GM18526 (cell line): Measurements from ENCODE around the gene TBC1D16.

Source experiments
- POLR2A ChIP-seq: IDR thresholded peaks from 3 replicates; pipeline ENCODE4 v1.6.1; 2011; ENCODE audit not compliant: insufficient read length; ENCODE audit errors: extremely low read depth

TBC1D16 gene

DNA sequence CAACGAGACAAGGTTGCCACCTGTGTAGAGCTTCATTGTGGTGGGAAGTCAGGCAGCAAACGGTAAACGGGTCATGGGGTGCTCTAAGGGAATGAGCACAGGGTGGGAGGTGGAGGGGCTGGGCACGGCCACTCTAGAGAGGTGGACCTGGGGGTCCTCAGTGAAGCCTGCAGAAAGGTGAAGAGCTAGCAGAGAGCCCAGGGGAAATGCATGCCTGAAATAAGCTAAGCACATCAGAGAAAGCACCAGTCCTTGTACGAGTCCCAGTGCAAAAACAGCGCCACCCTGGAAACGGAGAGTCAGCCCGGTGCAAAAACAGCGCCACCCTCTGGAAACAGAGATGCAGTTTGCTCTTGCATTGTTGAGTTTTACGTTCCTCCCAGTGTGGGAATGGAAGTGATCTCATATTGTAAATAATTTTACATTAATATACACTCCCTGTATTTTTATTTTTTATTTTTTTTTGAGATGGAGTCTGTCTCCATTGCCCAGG is 65.0 kb downstream of the TBC1D16 start:
- TF ChIP-seq POLR2A, result no peak

DNA sequence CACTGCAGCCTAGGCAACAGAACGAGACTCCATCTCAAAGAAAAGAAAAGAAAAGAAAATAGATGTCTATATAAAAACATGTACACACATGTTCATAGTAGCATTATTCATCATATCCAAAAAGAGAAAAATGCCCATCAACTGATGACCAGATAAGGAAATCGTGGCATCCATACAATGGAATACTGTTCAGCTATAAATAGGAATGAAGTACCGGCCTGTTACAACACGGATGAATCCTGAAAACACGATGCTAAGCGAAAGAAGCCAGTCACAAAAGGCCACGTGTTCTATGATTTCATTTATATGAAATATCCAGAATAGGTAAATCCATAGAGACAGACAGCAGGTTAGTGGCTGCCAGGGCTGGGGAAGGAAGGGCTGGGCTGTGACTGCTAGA is 65.8 kb downstream of the TBC1D16 start:
- no peak for TF ChIP-seq POLR2A

- TF ChIP-seq POLR2A, result no peak
Measured at GRCh38 chr17:79968116-79968515, 67.6 kb downstream of the TBC1D16 start.

GRCh38 chr17:79966681-79967080 is 69.0 kb downstream of the TBC1D16 start:
- no peak for TF ChIP-seq POLR2A

DNA sequence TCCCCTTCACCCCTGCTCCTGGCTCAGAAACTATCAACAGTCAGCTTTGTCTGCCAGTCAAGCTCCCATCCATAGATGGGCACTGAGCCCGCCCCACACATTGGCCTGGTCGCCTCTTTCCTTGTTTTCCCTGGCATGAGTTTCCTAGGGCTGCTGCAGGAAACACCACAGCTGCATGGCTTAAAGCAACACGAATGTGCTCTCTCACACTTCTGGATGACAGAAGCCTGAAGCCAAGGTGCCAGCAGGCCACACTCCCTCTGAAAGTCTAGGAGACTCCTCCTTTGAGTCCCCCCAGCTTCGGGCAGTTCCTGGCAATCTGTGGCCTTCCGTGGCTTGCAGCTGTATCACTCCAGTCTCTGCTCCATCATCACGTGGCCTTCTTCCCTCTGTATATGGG is 69.9 kb downstream of the TBC1D16 start:
- no peak for TF ChIP-seq POLR2A

DNA sequence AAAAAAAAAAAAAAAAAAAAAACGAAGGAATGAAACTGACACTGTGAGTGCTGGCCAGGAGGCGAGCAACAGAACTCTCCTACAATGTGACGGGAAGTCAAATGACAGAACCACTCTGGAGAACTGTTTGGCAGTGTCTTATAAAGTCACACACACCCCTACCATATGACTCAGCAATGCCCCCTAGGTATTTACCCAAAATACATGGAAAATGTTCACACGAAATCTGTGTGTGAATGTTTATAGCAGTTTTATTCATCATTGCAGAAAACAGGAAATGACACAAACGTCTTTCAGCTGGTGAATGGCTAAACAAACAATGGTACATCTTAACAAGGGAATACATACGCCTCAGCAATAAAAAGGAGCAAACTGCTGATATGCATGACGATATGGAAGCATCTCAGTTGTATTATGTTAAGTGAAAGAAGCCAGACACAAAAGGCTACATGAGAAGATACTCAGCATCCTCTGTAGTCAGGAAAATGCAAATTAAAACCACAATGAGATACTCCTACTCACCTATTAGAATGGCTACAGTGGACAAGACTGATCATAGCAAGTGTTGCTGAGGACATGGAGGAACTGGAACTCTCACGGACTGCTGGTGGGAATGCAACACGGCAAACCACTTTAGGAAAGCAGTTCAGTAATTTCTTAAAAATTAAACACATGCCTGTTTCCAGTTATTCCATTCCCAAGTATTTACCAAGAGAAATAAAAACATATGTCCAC is 74.7 kb downstream of the TBC1D16 start:
- TF ChIP-seq POLR2A, result no peak

- no peak for TF ChIP-seq POLR2A
Measured at GRCh38 chr17:79959042-79959441, 76.6 kb downstream of the TBC1D16 start.

GRCh38 chr17:79956853-79957252 is 78.8 kb downstream of the TBC1D16 start:
- TF ChIP-seq POLR2A, result no peak

DNA sequence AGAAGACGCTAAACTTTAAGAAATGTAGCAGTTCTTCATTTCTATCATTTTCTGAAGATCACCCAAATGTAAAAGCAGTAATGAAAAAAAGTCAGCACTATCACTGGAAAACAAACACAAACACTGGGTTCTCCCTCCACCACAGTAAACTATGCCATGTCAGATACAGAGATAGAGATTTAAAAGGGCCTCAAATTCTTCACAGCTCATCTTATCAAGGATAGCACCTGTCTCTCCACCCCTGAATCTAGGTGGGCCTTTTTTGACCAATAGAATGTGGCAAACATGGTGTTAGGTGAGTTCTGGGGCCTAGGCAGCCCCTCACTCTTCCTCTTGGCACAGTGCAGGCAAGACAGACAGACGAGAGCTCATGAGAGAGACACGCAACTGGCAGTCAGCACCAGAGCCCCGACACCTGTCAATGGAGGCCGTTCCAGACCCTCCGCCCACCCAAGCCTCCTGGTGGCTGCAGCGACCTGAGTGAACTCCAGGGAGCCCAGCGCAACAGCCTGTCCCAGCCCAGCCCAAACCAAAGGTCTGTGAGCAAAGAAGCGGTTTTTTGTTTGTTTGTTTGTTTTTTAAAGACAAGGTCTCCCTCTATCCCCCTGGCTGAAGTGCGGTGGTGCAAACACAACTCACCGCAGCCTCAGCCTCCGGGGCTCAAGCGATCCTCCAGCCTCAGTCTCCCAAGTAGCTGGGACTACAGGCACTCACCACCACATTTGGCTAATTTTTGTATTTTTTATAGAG is 79.8 kb downstream of the TBC1D16 start:
- TF ChIP-seq POLR2A, result no peak

GRCh38 chr17:79955167-79955549 is 80.5 kb downstream of the TBC1D16 start:
- no peak for TF ChIP-seq POLR2A

DNA sequence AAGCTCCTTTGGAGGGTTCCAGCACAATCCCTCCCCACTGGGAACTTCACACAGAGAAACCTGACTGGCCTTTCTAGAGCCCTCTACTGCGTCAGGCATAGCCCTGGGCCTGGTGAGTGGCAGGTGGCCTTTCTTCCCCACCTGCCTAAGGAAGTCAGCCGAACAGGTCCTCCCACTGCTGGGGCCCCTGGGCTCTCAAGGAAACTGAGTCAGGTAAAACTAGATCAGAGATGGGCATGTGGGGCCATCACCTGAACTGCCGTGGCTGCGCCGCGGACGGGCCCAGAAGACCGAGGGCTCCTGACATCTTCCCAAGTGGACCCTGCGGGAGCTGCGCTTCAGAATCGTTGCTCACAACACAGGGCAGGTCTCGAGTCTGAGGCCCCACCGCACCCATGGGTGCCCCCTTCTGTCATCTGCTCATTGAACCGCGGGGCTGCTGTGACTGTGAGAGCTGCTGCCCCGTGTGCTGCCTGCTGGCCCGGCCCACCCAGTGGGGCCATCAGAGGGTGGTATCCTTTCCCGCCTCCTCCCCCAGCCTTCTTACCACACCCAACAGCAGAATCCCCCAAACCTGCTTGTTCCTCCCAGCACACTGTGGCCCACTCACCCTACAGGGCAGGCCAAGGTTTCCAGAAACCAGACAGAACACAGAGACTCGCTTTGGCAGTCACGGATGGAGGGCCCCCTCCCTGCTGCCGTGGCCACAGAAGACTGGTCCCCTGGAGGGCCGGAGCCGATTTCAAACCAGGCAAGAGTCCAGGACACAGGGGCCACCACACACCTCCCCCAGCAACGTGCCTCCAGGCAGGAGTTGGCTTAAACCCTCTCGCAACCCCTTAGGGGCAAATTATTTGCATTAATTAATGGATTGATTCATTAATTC is 81.1 kb downstream of the TBC1D16 start:
- no peak for TF ChIP-seq POLR2A

GRCh38 chr17:79953335-79953734 is 82.3 kb downstream of the TBC1D16 start:
- no peak for TF ChIP-seq POLR2A

DNA sequence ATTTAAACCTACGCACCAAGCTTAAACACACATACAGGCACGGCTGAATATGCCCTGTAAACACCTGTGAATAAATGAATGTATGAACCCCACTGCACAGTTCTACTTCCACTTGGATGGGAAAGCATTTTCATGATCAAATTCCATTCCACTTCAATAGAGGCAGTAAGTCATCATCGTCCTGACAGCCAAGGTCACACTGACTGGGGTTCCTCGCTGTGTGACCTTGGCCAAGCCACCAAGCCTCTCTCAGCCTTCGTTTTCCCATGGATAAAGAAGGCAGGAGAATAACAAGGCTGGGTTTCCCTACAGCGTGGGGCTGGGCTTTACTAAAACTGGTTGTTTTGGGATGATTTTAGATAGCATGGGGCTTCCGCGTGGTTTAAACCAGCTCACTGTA is 82.8 kb downstream of the TBC1D16 start:
- no peak for TF ChIP-seq POLR2A

GRCh38 chr17:79952265-79952877 is 83.3 kb downstream of the TBC1D16 start:
- TF ChIP-seq POLR2A, result no peak
